ENCODE results near the gene TUT4.

- TF ChIP-seq, protein P1, sequence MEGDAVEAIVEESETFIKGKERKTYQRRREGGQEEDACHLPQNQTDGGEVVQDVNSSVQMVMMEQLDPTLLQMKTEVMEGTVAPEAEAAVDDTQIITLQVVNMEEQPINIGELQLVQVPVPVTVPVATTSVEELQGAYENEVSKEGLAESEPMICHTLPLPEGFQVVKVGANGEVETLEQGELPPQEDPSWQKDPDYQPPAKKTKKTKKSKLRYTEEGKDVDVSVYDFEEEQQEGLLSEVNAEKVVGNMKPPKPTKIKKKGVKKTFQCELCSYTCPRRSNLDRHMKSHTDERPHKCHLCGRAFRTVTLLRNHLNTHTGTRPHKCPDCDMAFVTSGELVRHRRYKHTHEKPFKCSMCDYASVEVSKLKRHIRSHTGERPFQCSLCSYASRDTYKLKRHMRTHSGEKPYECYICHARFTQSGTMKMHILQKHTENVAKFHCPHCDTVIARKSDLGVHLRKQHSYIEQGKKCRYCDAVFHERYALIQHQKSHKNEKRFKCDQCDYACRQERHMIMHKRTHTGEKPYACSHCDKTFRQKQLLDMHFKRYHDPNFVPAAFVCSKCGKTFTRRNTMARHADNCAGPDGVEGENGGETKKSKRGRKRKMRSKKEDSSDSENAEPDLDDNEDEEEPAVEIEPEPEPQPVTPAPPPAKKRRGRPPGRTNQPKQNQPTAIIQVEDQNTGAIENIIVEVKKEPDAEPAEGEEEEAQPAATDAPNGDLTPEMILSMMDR (IDR thresholded peaks at IDR 0.05; ENCODE audit: low read length) = no peak
- TF ChIP-seq EZH2 (IDR thresholded peaks at IDR 0.05; ENCODE audit: borderline replicate concordance, low read length) = no peak
These were observed 21.5 kb downstream of the TUT4 start for GRCh38 chr1:52531249-52531872.
